Endothelial cell of umbilical vein (primary cell): ENCODE data around the gene PLA2G4B. TPM values are rescaled to one million over a fixed set of nuclear protein-coding genes. Genes with fewer than 3 reads are reported as not detected.

ENCODE experiments used
- BruUV-seq: library from RNA; stranded (reverse); fragments of 400-500 nt; replicated peaks from 2 replicates; lab custom pipeline; 2021; lab: Mats Ljungman, UMichigan
- CTCF ChIA-PET: fragments of 300-600, 350-600 bp; sonication (Branson Sonifier 250); formaldehyde crosslinking; loops from one replicate; lab custom pipeline; 2021; ENCODE audit warnings: antibody characterized with exemption, inconsistent platforms; lab: Charles Lee
- POLR2A ChIA-PET: fragments of 300-600, 350-600 bp; sonication (Branson Sonifier 250); formaldehyde crosslinking; loops from one replicate; lab custom pipeline; 2021; ENCODE audit warnings: antibody characterized with exemption, inconsistent platforms; lab: Charles Lee
- DNase-seq: peaks from one replicate; pipeline ENCODE4 v3.0.0-alpha.2; 2011; ENCODE audit warnings: low read depth, low spot score
- FAIRE-seq: peaks from 2 replicates; lab custom pipeline; 2011; peaks lifted over from hg19 to GRCh38; lab: Jason Lieb, UNC
- H2AFZ ChIP-seq: 2 replicates; pipeline ENCODE4 v1.6.0; 2012; ENCODE audit warnings: low read depth, low read length, control low read depth, inconsistent platforms
- H3K27ac ChIP-seq: 2 replicates; pipeline ENCODE4 v1.5.1; 2011; ENCODE audit warnings: low read depth, mild to moderate bottlenecking, control low read depth, low read length, moderate library complexity; ENCODE audit not compliant: insufficient read depth
- H3K27me3 ChIP-seq, 2 experiments: 2 replicates each; pipeline versions ENCODE4 v1.6.0 to v1.6.1; 2011; ENCODE audit warnings: low read length in 2 of 2, mixed read lengths in 1 of 2; ENCODE audit not compliant: control insufficient read depth in 2 of 2, insufficient read depth in 2 of 2
- H3K36me3 ChIP-seq, 2 experiments: 2 replicates in 1 of 2; 3 replicates in 1 of 2; pipeline ENCODE4 v1.5.1; 2011; ENCODE audit warnings: low read length in 2 of 2, mild to moderate bottlenecking in 1 of 2, moderate library complexity in 1 of 2; ENCODE audit not compliant: control insufficient read depth in 2 of 2, insufficient read depth in 2 of 2; ENCODE audit errors: extremely low read depth in 1 of 2
- H3K4me1 ChIP-seq: 3 replicates; pipeline ENCODE4 v1.5.1; 2011; ENCODE audit warnings: mild to moderate bottlenecking, low read length; ENCODE audit not compliant: control insufficient read depth, insufficient read depth; ENCODE audit errors: extremely low read depth
- H3K4me2 ChIP-seq: 2 replicates; pipeline ENCODE4 v1.6.1; 2011; ENCODE audit warnings: low read length, control low read depth, mixed read lengths; ENCODE audit not compliant: insufficient read depth
- H3K4me3 ChIP-seq, 3 experiments: fragments of 200-600 bp in 1 of 3; sonication (generic), shearing (Covaris generic) in 1 of 3; replicated peaks in 1 of 3; 2 replicates each; pipeline ENCODE4 v1.5.1; 2011 to 2016; ENCODE audit warnings: control low read depth in 3 of 3, low read length in 3 of 3, mild to moderate bottlenecking in 2 of 3, inconsistent platforms in 1 of 3, low read depth in 1 of 3, moderate library complexity in 1 of 3; ENCODE audit not compliant: insufficient read depth in 1 of 3
- H3K79me2 ChIP-seq: 2 replicates; pipeline ENCODE4 v1.6.0; 2012; ENCODE audit warnings: low read length, inconsistent platforms; ENCODE audit not compliant: control insufficient read depth, insufficient read depth
- H3K9ac ChIP-seq: replicated peaks from 2 replicates; pipeline ENCODE3; 2011; ENCODE audit warnings: low read length, control low read depth; ENCODE audit not compliant: insufficient read depth; ENCODE audit errors: extremely low read depth
- H3K9me1 ChIP-seq: replicated peaks from 3 replicates; pipeline ENCODE4 v1.6.0; 2011; ENCODE audit warnings: mild to moderate bottlenecking, low read length; ENCODE audit not compliant: control insufficient read depth, insufficient read depth; ENCODE audit errors: extremely low read depth
- H3K9me3 ChIP-seq: replicated peaks from 2 replicates; pipeline ENCODE4 v1.5.1; 2012; ENCODE audit warnings: low read length, inconsistent platforms; ENCODE audit not compliant: control insufficient read depth, insufficient read depth
- H4K20me1 ChIP-seq: replicated peaks from 2 replicates; pipeline ENCODE3; 2011; ENCODE audit warnings: mild to moderate bottlenecking, low read length; ENCODE audit not compliant: control insufficient read depth, insufficient read depth; ENCODE audit errors: extremely low read depth
- EZH2 ChIP-seq: IDR thresholded peaks from 2 replicates; pipeline ENCODE4 v1.6.1; 2012; ENCODE audit warnings: borderline replicate concordance, low read depth, mild to moderate bottlenecking, moderate library complexity, low read length, inconsistent platforms; ENCODE audit not compliant: severe bottlenecking
- FOS ChIP-seq: IDR thresholded peaks from 2 replicates; pipeline ENCODE4 v1.6.1; 2011; ENCODE audit warnings: mild to moderate bottlenecking, low read length, moderate library complexity, borderline replicate concordance; ENCODE audit not compliant: insufficient read depth
- GATA2 ChIP-seq: IDR thresholded peaks from 2 replicates; pipeline ENCODE4 v1.7.0; 2011; ENCODE audit warnings: low read depth, mild to moderate bottlenecking, moderate library complexity, mixed read lengths, low read length; ENCODE audit not compliant: insufficient read length, insufficient read depth
- JUN ChIP-seq: IDR thresholded peaks from 2 replicates; pipeline ENCODE4 v1.6.1; 2011; ENCODE audit warnings: borderline replicate concordance, low read depth; ENCODE audit not compliant: insufficient read length, insufficient read depth
- MYC ChIP-seq: IDR thresholded peaks from one replicate; pipeline ENCODE4 v1.6.1; 2011; ENCODE audit warnings: mild to moderate bottlenecking, low read depth, low read length
- POLR2A ChIP-seq: IDR thresholded peaks from 2 replicates; pipeline ENCODE4 v1.6.1; 2012; ENCODE audit warnings: low read depth, mild to moderate bottlenecking, control low read depth, low read length
- POLR2AphosphoS5 ChIP-seq: IDR thresholded peaks from 2 replicates; pipeline ENCODE4 v1.6.1; 2012; ENCODE audit warnings: low read depth, mild to moderate bottlenecking, control low read depth, low read length, moderate library complexity; ENCODE audit not compliant: insufficient read depth
- dilution Hi-C: fragments of 300-500 bp; cut with MboI; formaldehyde crosslinking; loops from one replicate; pipeline ENCODE4 v1.15.0; 2019; ENCODE audit warnings: low sequenced_read_pairs; ENCODE audit not compliant: extremely low pct_ligation_motif_present
- intact Hi-C: fragments of 100-400 bp; cut with micrococcal nuclease; formaldehyde crosslinking; loops from one replicate; pipeline ENCODE4 v1.10.0; 2022
- polyA plus RNA-seq, 4 experiments: library from polyadenylated mRNA; depleted of rRNA in 3 of 4; stranded (reverse) in 3 of 4; unstranded in 1 of 4; fragments of >200 nt; gene quantifications; 2 replicates each; pipeline versions ENCODE4 v1.2.1 to v1.2.3, GENCODE V29; 2011 to 2012; ENCODE audit warnings: missing spikeins in 1 of 4
- total RNA-seq: library from RNA; stranded (reverse); gene quantifications from 2 replicates; pipeline ENCODE4 v1.2.3, GENCODE V29; 2021
- TF ChIP-seq, protein P1 (sequence below), 2 donors: IDR thresholded peaks; 1 replicate in 1 of 2; 2 replicates in 1 of 2; pipeline ENCODE4 v1.5.1; 2011; ENCODE audit warnings: low read length in 2 of 2, mild to moderate bottlenecking in 2 of 2, moderate library complexity in 2 of 2, control low read depth in 1 of 2, inconsistent platforms in 1 of 2, low read depth in 1 of 2; ENCODE audit not compliant: insufficient read depth in 1 of 2; ENCODE audit errors: extremely low read depth in 1 of 2
- TF ChIP-seq, protein P2 (sequence below): IDR thresholded peaks from 2 replicates; pipeline ENCODE4 v1.6.1; 2011; ENCODE audit not compliant: insufficient read depth, insufficient read length

PLA2G4B gene
- total and polyA plus RNA-seq, 2 donors (not counting 3 experiments of a cell fraction or from before 2014, with no cell fraction given), result 4.0 to 7.9 TPM

DNA sequence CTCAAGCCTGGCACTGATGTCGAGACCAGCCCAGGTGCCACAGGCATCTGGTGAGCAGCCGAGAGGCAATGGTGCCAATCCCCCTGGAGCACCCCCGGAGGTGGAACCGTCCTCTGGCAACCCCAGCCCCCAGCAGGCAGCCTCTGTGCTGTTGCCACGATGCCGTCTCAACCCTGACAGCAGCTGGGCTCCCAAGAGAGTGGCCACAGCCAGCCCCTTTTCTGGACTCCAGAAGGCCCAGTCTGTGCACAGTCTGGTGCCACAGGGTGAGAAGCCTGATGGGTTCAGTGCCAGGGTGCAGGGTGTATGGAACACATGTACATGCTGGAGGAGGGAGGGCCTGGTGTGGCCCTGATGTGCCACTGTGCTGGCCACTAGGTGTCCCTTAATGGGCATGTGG lies 15.7 kb upstream of the PLA2G4B start:
- peaks cover 3% of the 10 kb centered on the region for H3K4me1 ChIP-seq
- DNase-seq, result no peak
- ChIA-PET POLR2A (no interaction called here), CTCF (interaction anchor here (0.8 to 1.5 kb wide), 3 partner anchors 49 to 82 kb away, joined by 3 to 6 read pairs (median 5); partner anchors contain the start of gene MAPKBP1)
- no peak for FAIRE-seq
- no peak overlapping the region for H3K4me2 ChIP-seq
- no peaks in the 10 kb centered on the region for H3K27me3 ChIP-seq
- no TSS peak for BruUV-seq
- H3K36me3 ChIP-seq, result peaks cover 8 to 39% of the 10 kb centered on the region in 2 experiments
- no peaks in the 10 kb centered on the region for H3K9me3 ChIP-seq
- no peak overlapping the region for H3K4me3 ChIP-seq
- H4K20me1 ChIP-seq, result no peaks in the 10 kb centered on the region
- no peaks in the 10 kb centered on the region for H3K9me1 ChIP-seq
- no peak overlapping the region for H2AFZ ChIP-seq
- H3K9ac ChIP-seq, result no peak overlapping the region
- dilution Hi-C loops (no loop called here), intact Hi-C loops (no loop called here)
- H3K27ac ChIP-seq, result no peak overlapping the region
- TF ChIP-seq EZH2, result no peak
- TF ChIP-seq MYC, result no peak
- TF ChIP-seq POLR2A, result no peak
- no peaks in the 10 kb centered on the region for H3K79me2 ChIP-seq

DNA sequence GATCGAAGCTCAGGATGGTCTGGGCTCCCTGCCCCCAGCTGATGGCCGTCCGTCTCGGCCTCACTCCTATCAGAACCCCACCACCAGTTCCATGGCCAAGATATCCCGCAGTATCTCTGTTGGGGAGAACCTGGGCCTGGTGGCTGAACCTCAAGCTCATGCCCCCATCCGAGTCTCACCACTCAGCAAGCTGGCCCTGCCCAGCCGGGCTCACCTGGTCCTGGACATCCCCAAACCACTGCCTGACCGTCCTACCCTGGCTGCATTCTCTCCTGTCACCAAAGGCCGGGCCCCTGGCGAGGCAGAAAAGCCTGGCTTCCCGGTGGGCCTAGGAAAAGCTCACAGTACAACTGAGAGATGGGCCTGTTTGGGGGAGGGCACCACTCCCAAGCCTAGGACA lies 15.1 kb upstream of the PLA2G4B start:
- dilution Hi-C loops (no loop called here), intact Hi-C loops (no loop called here)
- H3K4me2 ChIP-seq, result no peak overlapping the region
- no peaks in the 10 kb centered on the region for H3K9me1 ChIP-seq
- TF ChIP-seq GATA2 (no peak), POLR2A (no peak), POLR2AphosphoS5 (no peak), EZH2 (no peak), FOS (no peak), MYC (no peak), JUN (no peak)
- TF ChIP-seq, protein P1, sequence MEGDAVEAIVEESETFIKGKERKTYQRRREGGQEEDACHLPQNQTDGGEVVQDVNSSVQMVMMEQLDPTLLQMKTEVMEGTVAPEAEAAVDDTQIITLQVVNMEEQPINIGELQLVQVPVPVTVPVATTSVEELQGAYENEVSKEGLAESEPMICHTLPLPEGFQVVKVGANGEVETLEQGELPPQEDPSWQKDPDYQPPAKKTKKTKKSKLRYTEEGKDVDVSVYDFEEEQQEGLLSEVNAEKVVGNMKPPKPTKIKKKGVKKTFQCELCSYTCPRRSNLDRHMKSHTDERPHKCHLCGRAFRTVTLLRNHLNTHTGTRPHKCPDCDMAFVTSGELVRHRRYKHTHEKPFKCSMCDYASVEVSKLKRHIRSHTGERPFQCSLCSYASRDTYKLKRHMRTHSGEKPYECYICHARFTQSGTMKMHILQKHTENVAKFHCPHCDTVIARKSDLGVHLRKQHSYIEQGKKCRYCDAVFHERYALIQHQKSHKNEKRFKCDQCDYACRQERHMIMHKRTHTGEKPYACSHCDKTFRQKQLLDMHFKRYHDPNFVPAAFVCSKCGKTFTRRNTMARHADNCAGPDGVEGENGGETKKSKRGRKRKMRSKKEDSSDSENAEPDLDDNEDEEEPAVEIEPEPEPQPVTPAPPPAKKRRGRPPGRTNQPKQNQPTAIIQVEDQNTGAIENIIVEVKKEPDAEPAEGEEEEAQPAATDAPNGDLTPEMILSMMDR (IDR thresholded peaks at IDR 0.05; ENCODE audit: extremely low read depth in 1 of 2, insufficient read depth in 1 of 2, low read depth in 1 of 2, low read length in 2 of 2), result no peak
- TF ChIP-seq, protein P2, sequence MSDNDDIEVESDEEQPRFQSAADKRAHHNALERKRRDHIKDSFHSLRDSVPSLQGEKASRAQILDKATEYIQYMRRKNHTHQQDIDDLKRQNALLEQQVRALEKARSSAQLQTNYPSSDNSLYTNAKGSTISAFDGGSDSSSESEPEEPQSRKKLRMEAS, result no peak
- no peak overlapping the region for H2AFZ ChIP-seq
- no peaks in the 10 kb centered on the region for H3K79me2 ChIP-seq
- H3K27ac ChIP-seq, result no peak overlapping the region
- H3K27me3 ChIP-seq, result no peaks in the 10 kb centered on the region
- no TSS peak for BruUV-seq
- no peak overlapping the region for H3K9ac ChIP-seq
- no peaks in the 10 kb centered on the region for H3K9me3 ChIP-seq
- ChIA-PET POLR2A (no interaction called here), CTCF (interaction anchor here (0.8 to 1.5 kb wide), 3 partner anchors 49 to 81 kb away, joined by 3 to 6 read pairs (median 5); partner anchors contain the start of gene MAPKBP1)
- FAIRE-seq, result no peak
- H3K36me3 ChIP-seq, result peaks cover 8 to 36% of the 10 kb centered on the region in 2 experiments
- peaks cover 4% of the 10 kb centered on the region for H3K4me1 ChIP-seq
- H4K20me1 ChIP-seq, result no peaks in the 10 kb centered on the region
- DNase-seq, result no peak
- no peak overlapping the region for H3K4me3 ChIP-seq
